ENCODE results near the gene TDO2. TPM values are rescaled to one million over a fixed set of nuclear protein-coding genes. Genes with fewer than 3 reads are reported as not detected.

Gene TDO2
- 1 to 10 TPM in 1 of 4 donors, not detected in 3; 3.7 TPM for total RNA-seq

DNA sequence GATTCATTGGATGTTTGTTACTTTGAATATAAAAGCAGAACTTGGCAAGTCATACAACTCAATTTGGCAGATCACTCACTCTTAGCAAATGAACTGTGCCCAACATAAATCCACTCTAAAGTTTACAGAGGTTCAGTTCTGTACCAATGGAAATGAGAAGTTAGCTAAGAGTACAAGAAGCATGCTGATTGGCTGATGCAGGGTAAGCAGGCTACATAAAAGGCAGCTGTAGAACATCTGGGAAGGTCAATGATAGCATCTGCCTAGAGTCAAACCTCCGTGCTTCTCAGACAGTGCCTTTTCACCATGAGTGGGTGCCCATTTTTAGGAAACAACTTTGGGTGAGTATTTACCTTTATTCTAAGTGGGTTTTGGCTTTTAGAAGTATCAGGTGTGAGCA, at the start of gene TDO2:
Gene TDO2 (plus strand): TSS at position 244 of the 400 bp plus-strand sequence. CDS start 63 bp downstream, at position 307.
- H3K9me3 ChIP-seq = no peaks in the 10 kb centered on the region

DNA sequence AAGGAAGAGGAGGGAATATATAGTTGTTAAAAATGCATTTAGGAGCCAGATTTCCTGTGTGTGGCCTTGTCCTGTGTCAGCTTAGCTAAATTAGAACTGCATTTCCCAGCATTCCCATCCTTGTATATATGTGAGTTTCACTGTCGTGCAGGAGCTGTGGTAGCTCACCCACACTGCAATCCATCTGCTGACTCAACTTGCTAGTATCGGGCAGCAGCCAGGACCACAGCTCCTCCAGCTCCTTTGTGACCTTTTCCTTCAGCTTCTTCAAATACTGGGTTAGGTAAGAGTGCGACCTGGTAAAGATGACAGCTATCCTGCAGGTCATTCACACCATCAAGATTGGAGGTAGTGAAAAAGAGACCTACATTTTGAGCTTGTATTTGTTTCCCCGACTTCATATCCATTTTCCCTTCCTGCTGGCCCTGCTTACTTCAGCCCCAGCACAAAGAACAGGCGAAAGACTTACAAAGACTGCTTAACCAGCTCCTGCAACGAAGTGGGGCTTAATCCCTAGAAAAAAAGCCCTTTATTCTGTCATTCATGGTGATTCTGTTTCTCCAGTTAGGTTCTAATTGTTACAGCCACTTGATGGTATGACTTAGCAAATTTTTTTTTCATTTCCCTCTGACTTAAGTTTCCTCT, 48.8 kb upstream of the TDO2 start:
- H3K27me3 ChIP-seq = no peaks in the 10 kb centered on the region
- no peak overlapping the region for H3K27ac ChIP-seq
- intact Hi-C loops (cut with DNase I; ENCODE audit: low total_unique reads) = no loop called here
- no peak for TF ChIP-seq POLR2A (IDR thresholded peaks at IDR 0.05)
- TF ChIP-seq, protein P1, sequence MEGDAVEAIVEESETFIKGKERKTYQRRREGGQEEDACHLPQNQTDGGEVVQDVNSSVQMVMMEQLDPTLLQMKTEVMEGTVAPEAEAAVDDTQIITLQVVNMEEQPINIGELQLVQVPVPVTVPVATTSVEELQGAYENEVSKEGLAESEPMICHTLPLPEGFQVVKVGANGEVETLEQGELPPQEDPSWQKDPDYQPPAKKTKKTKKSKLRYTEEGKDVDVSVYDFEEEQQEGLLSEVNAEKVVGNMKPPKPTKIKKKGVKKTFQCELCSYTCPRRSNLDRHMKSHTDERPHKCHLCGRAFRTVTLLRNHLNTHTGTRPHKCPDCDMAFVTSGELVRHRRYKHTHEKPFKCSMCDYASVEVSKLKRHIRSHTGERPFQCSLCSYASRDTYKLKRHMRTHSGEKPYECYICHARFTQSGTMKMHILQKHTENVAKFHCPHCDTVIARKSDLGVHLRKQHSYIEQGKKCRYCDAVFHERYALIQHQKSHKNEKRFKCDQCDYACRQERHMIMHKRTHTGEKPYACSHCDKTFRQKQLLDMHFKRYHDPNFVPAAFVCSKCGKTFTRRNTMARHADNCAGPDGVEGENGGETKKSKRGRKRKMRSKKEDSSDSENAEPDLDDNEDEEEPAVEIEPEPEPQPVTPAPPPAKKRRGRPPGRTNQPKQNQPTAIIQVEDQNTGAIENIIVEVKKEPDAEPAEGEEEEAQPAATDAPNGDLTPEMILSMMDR (IDR thresholded peaks at IDR 0.05) = no peak
- no peaks in the 10 kb centered on the region for H3K36me3 ChIP-seq
- H3K9me3 ChIP-seq = no peaks in the 10 kb centered on the region
- no peak for DNase-seq
- no peaks in the 10 kb centered on the region for H3K4me1 ChIP-seq
- H3K4me3 ChIP-seq = no peak overlapping the region

More for the DNA sequence above, at the start of gene TDO2:
- intact Hi-C loops (cut with DNase I; ENCODE audit: low total_unique reads) = no loop called here
- Histone ChIP-seq H3K27ac (no peak within 1 kb of the TSS), H3K4me1 (peaks cover 0 to 8% of the 10 kb centered on the region in 2 donors), H3K4me3 (no peak within 1 kb of the TSS), H3K27me3 (no peaks in the 10 kb centered on the region), H3K36me3 (no peaks in the 10 kb centered on the region)
- DNase-seq = no peak
- no peak for TF ChIP-seq POLR2A (IDR thresholded peaks at IDR 0.05)
- TF ChIP-seq, protein P1 (IDR thresholded peaks at IDR 0.05) = no peak

DNA sequence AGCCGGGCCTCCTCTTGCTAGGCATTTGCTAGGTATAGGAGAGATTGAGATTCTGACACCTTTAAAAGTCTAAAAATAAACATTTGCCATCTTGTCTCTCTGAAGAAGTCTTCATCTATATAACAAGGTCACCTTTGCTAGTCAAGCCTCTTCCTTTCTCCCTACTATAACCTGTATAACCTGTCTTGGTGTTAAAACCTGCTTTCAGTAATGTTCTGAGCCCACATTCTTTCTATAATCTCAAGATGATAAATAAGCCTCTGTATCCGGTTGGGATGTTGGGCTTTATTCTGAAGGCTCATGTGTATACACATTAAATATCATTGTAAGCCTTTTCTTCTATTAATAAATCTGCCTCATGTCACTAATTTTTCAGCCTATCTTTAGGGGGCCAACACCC, 47.6 kb upstream of the TDO2 start:
- Histone ChIP-seq H3K27me3 (no peaks in the 10 kb centered on the region), H3K27ac (no peak overlapping the region), H3K36me3 (no peaks in the 10 kb centered on the region), H3K9me3 (no peaks in the 10 kb centered on the region), H3K4me3 (no peak overlapping the region), H3K4me1 (no peaks in the 10 kb centered on the region)
- DNase-seq = no peak
- TF ChIP-seq, protein P1 (IDR thresholded peaks at IDR 0.05) = no peak
- no peak for TF ChIP-seq POLR2A (IDR thresholded peaks at IDR 0.05)
- intact Hi-C loops (cut with DNase I; ENCODE audit: low total_unique reads) = no loop called here

DNA sequence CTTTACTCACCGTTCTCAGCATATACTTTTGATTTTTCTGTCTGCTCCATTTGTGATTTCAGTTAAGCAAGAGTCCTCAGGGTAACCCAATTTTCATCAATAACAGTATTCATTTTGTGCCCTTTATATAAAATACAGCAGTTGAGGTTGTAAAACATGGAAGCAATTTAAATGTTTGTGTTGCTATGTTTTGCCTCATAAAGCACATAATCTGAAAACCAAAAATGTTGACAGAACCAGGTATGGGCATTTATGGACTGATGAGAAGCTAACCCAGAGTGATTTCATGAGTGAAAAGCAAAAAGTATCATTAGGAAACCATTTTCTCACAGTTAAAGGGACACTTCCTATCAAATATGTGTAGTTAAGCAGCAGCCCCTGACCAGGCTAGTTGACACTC, 37.3 kb upstream of the TDO2 start, which contains the start of gene ASIC5:
Gene ASIC5 (minus strand): TSS at position 101 of the 400 bp plus-strand sequence. CDS start 51 bp downstream, at position 50.
- Histone ChIP-seq H3K4me1 (no peaks in the 10 kb centered on the region), H3K36me3 (no peaks in the 10 kb centered on the region), H3K27me3 (no peaks in the 10 kb centered on the region), H3K27ac (no peak within 1 kb of the TSS), H3K9me3 (no peaks in the 10 kb centered on the region), H3K4me3 (no peak within 1 kb of the TSS)
- DNase-seq = no peak
- intact Hi-C loops (cut with DNase I; ENCODE audit: low total_unique reads) = no loop called here
- TF ChIP-seq POLR2A (IDR thresholded peaks at IDR 0.05) = no peak
- TF ChIP-seq, protein P1 (IDR thresholded peaks at IDR 0.05) = no peak

DNA sequence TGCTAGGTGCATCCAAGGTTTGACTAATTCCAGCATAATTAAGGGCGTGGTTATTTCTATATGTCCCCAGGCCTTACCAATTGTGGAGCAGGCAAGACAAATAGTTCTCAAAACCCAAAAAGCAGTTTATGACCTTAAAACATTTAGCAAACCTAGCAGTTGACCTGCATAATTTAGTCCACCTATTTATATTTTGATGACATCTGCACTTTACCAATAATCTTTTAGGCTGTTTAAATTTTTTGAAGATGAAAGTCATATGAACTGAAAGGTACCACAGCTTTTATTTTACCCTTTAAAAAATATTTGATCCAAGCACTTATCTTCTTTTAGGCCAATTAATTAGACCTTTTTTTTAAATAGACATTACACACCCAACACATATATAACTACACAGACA, 27.6 kb upstream of the TDO2 start:
- H3K27me3 ChIP-seq = no peaks in the 10 kb centered on the region
- H3K4me1 ChIP-seq = no peaks in the 10 kb centered on the region
- intact Hi-C loops (cut with DNase I; ENCODE audit: low total_unique reads) = no loop called here
- no peaks in the 10 kb centered on the region for H3K36me3 ChIP-seq
- no peak for TF ChIP-seq POLR2A (IDR thresholded peaks at IDR 0.05)
- TF ChIP-seq, protein P1 (IDR thresholded peaks at IDR 0.05) = no peak
- no peak for DNase-seq
- no peak overlapping the region for H3K4me3 ChIP-seq
- no peaks in the 10 kb centered on the region for H3K9me3 ChIP-seq
- no peak overlapping the region for H3K27ac ChIP-seq
